NCI-H1436 treated with DMSO at 0.1 percent for 48 hours (cell line): Measurements from ENCODE around the gene LCP1.

Source experiments
- DNase-seq: peaks from one replicate; lab custom pipeline; 2025; lab: John Stamatoyannopoulos, UW

The LCP1 gene

GRCh38 chr13:46158983-46159382, 23.0 kb downstream of the LCP1 start:
- DNase-seq = no peak

- DNase-seq = no peak
These were observed 23.8 kb downstream of the LCP1 start for GRCh38 chr13:46158222-46158621.

- DNase-seq = no peak
These were observed 27.7 kb downstream of the LCP1 start for GRCh38 chr13:46154136-46154801.

- no peak for DNase-seq
These were observed 29.2 kb downstream of the LCP1 start for GRCh38 chr13:46152627-46153328.

- DNase-seq = no peak
These were observed 31.8 kb downstream of the LCP1 start for GRCh38 chr13:46150134-46150693.

GRCh38 chr13:46149272-46150133, 32.5 kb downstream of the LCP1 start:
- no peak for DNase-seq

GRCh38 chr13:46146898-46147297, 35.1 kb downstream of the LCP1 start:
- no peak for DNase-seq

GRCh38 chr13:46145950-46146349, 36.0 kb downstream of the LCP1 start:
- DNase-seq = no peak

- no peak for DNase-seq
These were observed 36.8 kb downstream of the LCP1 start for GRCh38 chr13:46145135-46145534.

- DNase-seq = no peak
These were observed 38.7 kb downstream of the LCP1 start for GRCh38 chr13:46143184-46143701.

GRCh38 chr13:46142776-46143175, 39.2 kb downstream of the LCP1 start:
- DNase-seq = no peak

- DNase-seq = no peak
These were observed 41.9 kb downstream of the LCP1 start for GRCh38 chr13:46140044-46140443.

- DNase-seq = no peak
These were observed 44.2 kb downstream of the LCP1 start for GRCh38 chr13:46137627-46138317.

GRCh38 chr13:46136688-46137087, 45.3 kb downstream of the LCP1 start:
- DNase-seq = no peak

GRCh38 chr13:46134961-46135522, 46.9 kb downstream of the LCP1 start:
- DNase-seq = no peak

- DNase-seq = no peak
These were observed 47.5 kb downstream of the LCP1 start for GRCh38 chr13:46134494-46134893.

GRCh38 chr13:46132109-46132508, 49.9 kb downstream of the LCP1 start:
- DNase-seq = no peak

- DNase-seq = no peak
These were observed 50.3 kb downstream of the LCP1 start for GRCh38 chr13:46131705-46132104.

GRCh38 chr13:46129955-46130618, 51.9 kb downstream of the LCP1 start:
- no peak for DNase-seq

GRCh38 chr13:46129124-46129523, 52.9 kb downstream of the LCP1 start:
- no peak for DNase-seq
